ENCODE results near the gene DEGS1.

Gene DEGS1

DNA sequence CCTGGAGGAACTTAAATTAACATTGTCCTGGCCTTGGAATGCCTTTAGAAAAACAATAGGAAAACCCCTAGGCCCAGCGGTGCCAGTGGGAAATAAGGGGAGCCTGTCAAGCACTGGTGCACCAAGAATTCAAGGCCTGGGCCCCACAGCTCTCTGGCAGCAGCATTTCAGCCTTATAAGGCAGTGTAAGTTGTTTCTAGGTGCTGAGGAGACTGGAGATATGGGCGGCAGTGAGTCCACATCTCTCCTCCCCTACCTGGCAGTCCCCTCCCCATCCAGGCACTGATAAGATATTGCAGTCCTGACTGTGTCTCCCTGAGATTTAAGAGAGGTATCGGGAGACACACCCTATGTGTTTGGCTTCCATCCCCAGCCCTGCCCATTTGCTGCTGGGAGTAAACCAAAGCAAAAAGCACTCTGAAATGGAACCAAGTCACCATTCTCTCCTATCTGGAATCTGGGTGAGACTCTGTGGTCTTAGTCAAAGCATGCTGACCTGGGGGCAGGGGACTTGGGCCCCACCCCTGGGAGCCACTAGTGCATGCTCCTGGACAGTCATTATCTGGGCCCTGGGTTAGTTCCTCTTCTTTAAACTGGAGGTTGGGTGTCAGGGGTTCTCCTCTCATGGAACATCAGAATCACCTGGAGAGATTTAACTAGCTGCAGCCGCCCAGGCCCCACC lies 30.5 kb downstream of the DEGS1 start:
- no peak for DNase-seq (ENCODE audit: low spot score)

DNA sequence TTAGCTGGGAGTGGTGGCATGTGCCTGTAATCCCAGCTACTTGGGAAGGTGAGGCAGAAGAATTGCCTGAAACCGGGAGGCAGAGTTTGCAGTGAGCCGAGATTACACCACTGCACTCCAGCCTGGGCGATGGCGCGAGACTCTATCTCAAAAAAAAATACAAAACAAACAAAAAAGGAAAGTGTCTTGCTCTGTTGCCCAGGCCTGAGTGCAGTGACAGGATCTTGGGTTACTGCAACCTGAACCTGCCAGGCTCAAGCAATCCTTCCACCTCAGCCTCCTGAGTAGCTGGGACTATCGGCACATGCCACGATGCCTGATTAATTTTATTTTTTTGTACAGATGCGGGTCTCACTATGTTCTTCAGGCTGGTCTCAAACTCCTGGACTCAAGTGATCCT lies 33.3 kb downstream of the DEGS1 start:
- no peak for DNase-seq (ENCODE audit: low spot score)

- DNase-seq (ENCODE audit: low spot score), result no peak
These were observed 34.9 kb downstream of the DEGS1 start for GRCh38 chr1:224217655-224218623.

- DNase-seq (ENCODE audit: low spot score), result no peak
These were observed 36.1 kb downstream of the DEGS1 start for GRCh38 chr1:224219011-224219611.

DNA sequence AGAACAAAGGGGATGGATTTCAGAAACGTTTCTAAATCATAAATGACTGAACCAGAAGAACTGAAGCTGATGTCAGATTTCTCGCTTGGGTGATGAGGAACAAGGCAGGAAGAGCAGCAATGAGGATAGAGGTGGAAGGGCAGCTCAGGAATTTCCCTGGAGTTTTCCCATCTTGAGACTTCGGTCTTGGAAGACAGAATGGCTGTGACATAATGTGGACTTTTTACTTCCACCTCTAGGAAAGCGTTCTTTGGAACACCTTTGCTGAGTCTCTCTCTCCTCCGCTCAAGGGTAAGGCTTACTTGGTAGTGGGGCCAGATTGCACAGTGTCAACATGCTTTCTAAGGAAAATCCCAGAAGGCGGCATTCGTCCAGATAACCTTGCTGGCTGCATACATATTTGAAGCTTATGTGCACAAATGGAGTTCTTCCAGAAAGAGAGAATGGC lies 36.6 kb downstream of the DEGS1 start:
- no peak for DNase-seq (ENCODE audit: low spot score)

- no peak for DNase-seq (ENCODE audit: low spot score)
These were observed 41.0 kb downstream of the DEGS1 start for GRCh38 chr1:224223819-224224714.

DNA sequence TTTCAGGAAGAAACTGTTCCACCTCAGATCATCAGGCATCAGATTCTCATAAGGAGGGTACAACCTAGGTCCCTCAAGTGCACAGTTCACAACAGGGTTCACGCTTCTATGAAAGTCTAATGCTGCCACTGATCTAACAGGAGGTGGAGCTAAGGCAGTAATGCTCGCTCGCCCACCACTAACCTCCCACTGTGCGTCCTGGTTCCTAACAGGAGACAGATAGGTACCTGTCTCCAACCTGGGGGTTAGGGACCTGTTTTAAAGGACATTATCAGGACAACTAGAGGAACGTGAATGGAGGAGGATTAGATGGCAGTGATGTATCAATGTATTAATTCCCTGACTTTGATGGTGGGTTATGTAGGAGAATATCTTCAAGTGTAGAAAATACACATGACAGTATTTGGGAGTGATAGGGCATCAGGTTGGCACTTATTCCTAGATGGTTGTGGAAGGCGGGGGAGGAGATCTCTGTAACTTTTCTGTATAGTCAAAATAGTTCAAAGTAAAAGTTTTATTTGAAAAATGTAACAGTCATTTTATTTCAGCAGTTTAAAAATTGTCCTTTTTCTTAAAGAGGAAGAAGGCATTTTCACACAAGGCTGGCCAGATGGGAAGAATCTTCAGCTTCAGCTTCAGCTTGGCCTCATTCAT lies 43.9 kb downstream of the DEGS1 start:
- DNase-seq (ENCODE audit: low spot score), result no peak

DNA sequence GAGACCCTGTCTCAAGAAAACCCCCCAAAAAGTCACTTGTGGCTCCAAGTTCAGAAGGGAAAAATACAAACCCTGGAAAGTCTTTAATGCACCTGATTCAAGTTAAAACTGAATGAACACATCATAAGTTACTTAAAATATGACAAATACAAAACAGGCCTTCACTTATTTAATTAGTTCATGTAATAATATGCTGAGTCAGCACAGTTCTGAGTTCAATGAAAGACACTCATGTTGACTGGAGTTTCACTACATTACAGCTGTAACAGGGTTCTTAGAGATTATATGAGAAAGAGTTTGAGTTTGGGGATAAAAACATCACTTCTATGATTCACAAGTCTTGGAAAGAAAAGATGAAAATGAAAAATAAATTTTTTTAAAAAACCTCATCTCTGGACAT lies 51.0 kb downstream of the DEGS1 start:
- DNase-seq (ENCODE audit: low spot score), result no peak

GRCh38 chr1:224235813-224236493 lies 52.9 kb downstream of the DEGS1 start:
- no peak for DNase-seq (ENCODE audit: low spot score)

GRCh38 chr1:224237119-224237881 lies 54.3 kb downstream of the DEGS1 start:
- DNase-seq (ENCODE audit: low spot score), result no peak

GRCh38 chr1:224238212-224238611 lies 55.2 kb downstream of the DEGS1 start:
- no peak for DNase-seq (ENCODE audit: low spot score)

GRCh38 chr1:224238756-224239155 lies 55.7 kb downstream of the DEGS1 start:
- no peak for DNase-seq (ENCODE audit: low spot score)

All from germinal center (tissue), 1 donor.